ENCODE measurements around the gene PGM5. TPM values are rescaled to one million over a fixed set of nuclear protein-coding genes. Genes with fewer than 3 reads are reported as not detected.
"Not testable (repeated sequence)": the region's sequence is repeated elsewhere in the genome, so short reads cannot be mapped to it uniquely, and the experiment has no call there.

PGM5 gene
- total RNA-seq (2021) (not detected in 2 replicates), Bru-seq, nascent RNA (percentile 1 among the genes with signal in this experiment), BruChase-seq, experiment 1, labeled RNA remaining after a 2-hour chase (percentile 2 among the genes with signal in this experiment), BruChase-seq, experiment 2, labeled RNA remaining after a 6-hour chase (percentile 0 among the genes with signal in this experiment)
- long read RNA-seq, result 0 reads

DNA sequence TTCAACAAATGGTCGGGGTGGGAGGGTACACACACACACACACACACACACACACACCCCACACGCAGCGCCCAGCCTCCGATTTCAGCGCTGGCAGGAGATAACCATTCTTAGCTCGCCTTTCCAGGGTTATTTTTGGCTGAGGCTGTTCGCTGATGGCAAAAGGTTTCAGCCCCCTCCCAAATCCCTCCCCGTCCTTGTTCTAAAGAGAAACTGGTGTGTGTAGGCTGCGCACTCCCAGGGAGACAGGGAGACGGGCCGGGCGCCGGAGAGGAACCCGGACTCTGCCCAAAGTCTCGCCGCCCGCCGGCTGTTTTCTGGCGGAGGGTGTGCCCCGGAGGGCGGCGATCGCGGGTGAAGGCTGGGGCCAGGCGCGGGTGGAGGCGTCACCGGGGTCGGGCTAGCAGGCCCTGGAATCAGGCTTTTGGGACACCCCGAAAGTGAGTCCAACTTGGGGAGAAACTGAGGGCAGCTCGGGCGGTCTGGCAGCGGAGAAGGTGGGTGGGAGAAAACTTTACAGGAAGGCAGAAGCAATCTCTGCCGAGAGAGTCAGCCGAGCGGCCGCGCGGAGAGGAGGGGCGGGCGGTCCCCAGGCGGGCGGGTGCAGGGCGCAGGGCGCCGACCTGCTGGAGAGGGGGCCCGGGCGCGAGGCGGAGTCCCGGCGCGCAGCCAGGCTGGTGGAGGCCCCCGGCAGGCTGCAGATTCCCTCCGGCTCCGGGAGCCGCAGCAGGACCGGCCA lies at the start of gene PGM5:
PGM5 (plus strand) TSS at position 232 of the 739 bp plus-strand sequence. CDS start 517 bp downstream, outside the sequence.
- CTCF ChIA-PET; BruUV-seq (replicated peaks); POLR2A ChIA-PET (ENCODE audit: low non-redundant PET); H3K4me1 ChIP-seq (ENCODE audit: insufficient read depth, low read length, poor library complexity, severe bottlenecking); H3K27ac ChIP-seq (ENCODE audit: low read depth, low read length, poor library complexity, severe bottlenecking); DNase-seq (ENCODE audit: low spot score); H3K9me3 ChIP-seq (ENCODE audit: low read depth, low read length, poor library complexity, severe bottlenecking); H3K36me3 ChIP-seq (ENCODE audit: insufficient read depth, low read length, poor library complexity, severe bottlenecking); intact Hi-C loops (cut with micrococcal nuclease; ENCODE audit: unreplicated experiment): not testable (repeated sequence)
- Histone ChIP-seq H3K4me3 (ENCODE audit: low read depth, low read length, poor library complexity, severe bottlenecking) (peak within 1 kb of the TSS; percentile 25), H3K27me3 (replicated peaks; ENCODE audit: insufficient read depth, low read depth, low read length, poor library complexity) (peaks cover 34% of the 10 kb centered on the region)

DNA sequence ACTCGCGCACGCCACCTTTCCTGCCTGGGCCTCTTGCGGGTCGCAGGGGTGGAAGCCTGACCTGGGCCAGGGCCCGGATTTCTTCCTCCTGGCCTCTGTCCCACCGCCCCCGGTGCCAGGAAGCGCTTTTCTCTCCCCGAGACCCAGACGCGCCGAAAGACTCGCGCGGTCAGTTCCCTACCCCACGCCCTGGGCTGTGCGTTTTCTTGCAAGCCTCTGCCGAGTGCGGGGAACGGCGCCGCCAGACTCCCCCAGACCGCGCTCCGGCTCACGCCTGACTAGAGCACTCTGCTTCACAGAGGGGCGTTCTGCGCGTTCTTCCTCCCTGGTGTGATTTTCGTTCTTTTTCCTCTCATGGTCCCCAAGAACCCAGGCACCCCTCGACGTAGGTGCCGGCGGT lies 49.3 kb upstream of the PGM5 start:
- BruUV-seq (replicated peaks); DNase-seq (ENCODE audit: low spot score); intact Hi-C loops (cut with micrococcal nuclease; ENCODE audit: unreplicated experiment); POLR2A ChIA-PET (ENCODE audit: low non-redundant PET); H3K4me3 ChIP-seq (ENCODE audit: low read depth, low read length, poor library complexity, severe bottlenecking); H3K4me1 ChIP-seq (ENCODE audit: insufficient read depth, low read length, poor library complexity, severe bottlenecking); H3K27me3 ChIP-seq (replicated peaks; ENCODE audit: insufficient read depth, low read depth, low read length, poor library complexity); CTCF ChIA-PET; H3K36me3 ChIP-seq (ENCODE audit: insufficient read depth, low read length, poor library complexity, severe bottlenecking); H3K27ac ChIP-seq (ENCODE audit: low read depth, low read length, poor library complexity, severe bottlenecking); H3K9me3 ChIP-seq (ENCODE audit: low read depth, low read length, poor library complexity, severe bottlenecking): not testable (repeated sequence)

DNA sequence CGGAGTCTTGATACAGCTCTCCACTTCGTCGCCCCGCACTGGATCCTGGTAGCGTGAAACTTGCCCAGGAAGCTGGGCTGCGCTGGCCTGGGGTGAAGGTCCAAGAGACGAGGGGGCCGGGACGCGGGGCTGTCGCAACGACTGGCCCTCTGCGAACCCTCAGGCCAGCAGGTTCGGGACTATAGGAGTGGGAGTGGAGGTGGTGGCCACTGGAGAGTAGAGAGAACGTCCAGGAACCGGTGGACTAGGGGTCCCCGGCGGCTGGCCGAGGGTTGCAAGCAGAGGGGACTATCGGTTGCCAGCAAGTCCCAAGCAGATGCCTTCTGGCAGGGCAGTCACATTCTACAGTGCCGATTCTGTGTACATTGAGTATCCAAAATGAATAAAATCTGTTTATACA lies 48.8 kb upstream of the PGM5 start:
- H3K9me3 ChIP-seq (ENCODE audit: low read depth, low read length, poor library complexity, severe bottlenecking); H3K4me1 ChIP-seq (ENCODE audit: insufficient read depth, low read length, poor library complexity, severe bottlenecking); BruUV-seq (replicated peaks); H3K36me3 ChIP-seq (ENCODE audit: insufficient read depth, low read length, poor library complexity, severe bottlenecking); intact Hi-C loops (cut with micrococcal nuclease; ENCODE audit: unreplicated experiment); H3K27me3 ChIP-seq (replicated peaks; ENCODE audit: insufficient read depth, low read depth, low read length, poor library complexity); H3K4me3 ChIP-seq (ENCODE audit: low read depth, low read length, poor library complexity, severe bottlenecking); CTCF ChIA-PET; DNase-seq (ENCODE audit: low spot score); H3K27ac ChIP-seq (ENCODE audit: low read depth, low read length, poor library complexity, severe bottlenecking); POLR2A ChIA-PET (ENCODE audit: low non-redundant PET): not testable (repeated sequence)

DNA sequence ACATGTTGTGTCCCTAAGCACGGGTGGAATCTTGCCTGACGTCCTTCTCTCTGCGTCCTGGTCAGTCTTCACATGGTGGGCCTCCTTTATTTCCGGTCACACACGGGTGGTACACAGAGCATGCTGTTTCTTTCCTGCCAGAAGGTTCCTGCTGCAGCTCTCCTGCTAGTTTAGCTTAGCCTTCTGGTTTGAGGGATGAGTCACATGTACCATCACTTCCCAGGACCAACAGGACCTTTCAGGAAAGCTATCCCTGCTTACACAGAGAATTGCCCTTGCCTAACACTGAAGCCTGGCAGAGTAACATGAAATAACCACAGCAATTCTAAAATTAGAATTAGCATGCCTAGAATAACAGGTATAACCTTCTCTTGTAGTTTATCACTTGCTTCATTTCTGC lies 45.2 kb upstream of the PGM5 start:
- BruUV-seq (replicated peaks); intact Hi-C loops (cut with micrococcal nuclease; ENCODE audit: unreplicated experiment); H3K4me3 ChIP-seq (ENCODE audit: low read depth, low read length, poor library complexity, severe bottlenecking); H3K27me3 ChIP-seq (replicated peaks; ENCODE audit: insufficient read depth, low read depth, low read length, poor library complexity); DNase-seq (ENCODE audit: low spot score); H3K4me1 ChIP-seq (ENCODE audit: insufficient read depth, low read length, poor library complexity, severe bottlenecking); H3K27ac ChIP-seq (ENCODE audit: low read depth, low read length, poor library complexity, severe bottlenecking); H3K9me3 ChIP-seq (ENCODE audit: low read depth, low read length, poor library complexity, severe bottlenecking); H3K36me3 ChIP-seq (ENCODE audit: insufficient read depth, low read length, poor library complexity, severe bottlenecking); CTCF ChIA-PET; POLR2A ChIA-PET (ENCODE audit: low non-redundant PET): not testable (repeated sequence)

DNA sequence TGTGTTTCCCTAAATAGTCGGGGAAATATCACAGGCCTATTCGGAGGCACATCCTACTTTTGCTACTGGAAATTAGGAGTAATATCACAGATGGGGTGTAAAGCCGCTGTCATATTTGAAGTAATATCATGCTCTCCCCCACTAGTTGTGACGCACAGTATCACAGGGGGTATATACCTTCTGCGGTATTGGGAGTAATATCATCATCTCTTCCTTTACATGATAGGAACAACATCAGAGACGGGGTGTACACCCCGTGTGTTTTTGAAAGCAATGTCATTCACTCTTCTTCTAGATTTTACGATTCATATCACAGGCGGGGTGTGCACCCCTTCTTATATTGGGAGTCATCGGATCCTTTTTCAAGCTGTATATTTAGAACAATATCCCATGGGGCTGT lies 38.2 kb upstream of the PGM5 start:
- CTCF ChIA-PET; H3K4me1 ChIP-seq (ENCODE audit: insufficient read depth, low read length, poor library complexity, severe bottlenecking); H3K27me3 ChIP-seq (replicated peaks; ENCODE audit: insufficient read depth, low read depth, low read length, poor library complexity); DNase-seq (ENCODE audit: low spot score); H3K4me3 ChIP-seq (ENCODE audit: low read depth, low read length, poor library complexity, severe bottlenecking); H3K9me3 ChIP-seq (ENCODE audit: low read depth, low read length, poor library complexity, severe bottlenecking); H3K36me3 ChIP-seq (ENCODE audit: insufficient read depth, low read length, poor library complexity, severe bottlenecking); POLR2A ChIA-PET (ENCODE audit: low non-redundant PET); intact Hi-C loops (cut with micrococcal nuclease; ENCODE audit: unreplicated experiment); H3K27ac ChIP-seq (ENCODE audit: low read depth, low read length, poor library complexity, severe bottlenecking); BruUV-seq (replicated peaks): not testable (repeated sequence)

DNA sequence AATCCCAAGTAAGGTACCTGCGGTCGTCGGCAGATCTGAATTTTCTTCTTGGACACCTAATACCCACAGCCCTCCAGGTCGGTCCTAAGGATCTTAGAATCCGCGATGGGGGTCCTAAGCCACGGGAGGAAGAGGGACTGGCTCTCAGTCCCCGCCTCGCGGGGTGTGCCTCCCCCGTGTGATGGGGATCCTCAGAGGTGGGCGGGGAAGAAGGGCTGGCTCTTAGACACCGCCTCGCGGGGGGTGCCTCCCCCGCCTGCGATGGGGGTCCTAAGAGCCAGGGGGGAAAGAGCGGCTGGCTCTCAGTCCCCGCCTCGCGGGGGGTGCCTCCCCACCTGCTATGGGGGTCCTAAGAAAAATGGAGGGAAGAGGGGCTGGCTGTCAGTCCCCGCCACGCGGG lies 32.7 kb upstream of the PGM5 start:
- BruUV-seq (replicated peaks); POLR2A ChIA-PET (ENCODE audit: low non-redundant PET); H3K9me3 ChIP-seq (ENCODE audit: low read depth, low read length, poor library complexity, severe bottlenecking): not testable (repeated sequence)

DNA sequence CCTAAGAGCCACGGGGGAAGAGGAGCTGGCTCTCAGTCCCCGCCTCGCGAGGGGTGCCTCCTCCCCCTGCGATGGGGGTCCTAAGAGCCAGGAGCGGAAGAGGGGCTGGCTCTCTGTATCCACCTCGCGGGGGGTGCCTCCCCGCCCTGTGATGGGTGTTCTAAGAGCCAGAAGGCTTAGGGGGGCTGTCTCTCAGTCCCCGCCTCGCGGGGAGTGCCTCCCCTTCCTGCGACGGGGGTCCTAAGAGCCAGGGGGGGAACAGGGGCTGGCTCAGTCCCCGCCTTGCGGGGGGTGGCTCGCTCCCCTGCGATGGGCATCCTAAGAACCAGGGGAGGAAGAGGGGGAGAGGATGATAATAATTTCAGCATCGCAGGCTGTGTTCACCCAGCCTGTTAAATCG lies 31.9 kb upstream of the PGM5 start:
- H3K36me3 ChIP-seq (ENCODE audit: insufficient read depth, low read length, poor library complexity, severe bottlenecking); DNase-seq (ENCODE audit: low spot score); H3K4me3 ChIP-seq (ENCODE audit: low read depth, low read length, poor library complexity, severe bottlenecking); CTCF ChIA-PET; H3K4me1 ChIP-seq (ENCODE audit: insufficient read depth, low read length, poor library complexity, severe bottlenecking); H3K27ac ChIP-seq (ENCODE audit: low read depth, low read length, poor library complexity, severe bottlenecking); intact Hi-C loops (cut with micrococcal nuclease; ENCODE audit: unreplicated experiment); H3K27me3 ChIP-seq (replicated peaks; ENCODE audit: insufficient read depth, low read depth, low read length, poor library complexity); POLR2A ChIA-PET (ENCODE audit: low non-redundant PET); H3K9me3 ChIP-seq (ENCODE audit: low read depth, low read length, poor library complexity, severe bottlenecking); BruUV-seq (replicated peaks): not testable (repeated sequence)

More for the DNA sequence above, 32.7 kb upstream of the PGM5 start:
- H3K36me3 ChIP-seq (ENCODE audit: insufficient read depth, low read length, poor library complexity, severe bottlenecking); H3K4me1 ChIP-seq (ENCODE audit: insufficient read depth, low read length, poor library complexity, severe bottlenecking); H3K27ac ChIP-seq (ENCODE audit: low read depth, low read length, poor library complexity, severe bottlenecking); CTCF ChIA-PET; H3K4me3 ChIP-seq (ENCODE audit: low read depth, low read length, poor library complexity, severe bottlenecking); H3K27me3 ChIP-seq (replicated peaks; ENCODE audit: insufficient read depth, low read depth, low read length, poor library complexity); intact Hi-C loops (cut with micrococcal nuclease; ENCODE audit: unreplicated experiment); DNase-seq (ENCODE audit: low spot score): not testable (repeated sequence)

DNA sequence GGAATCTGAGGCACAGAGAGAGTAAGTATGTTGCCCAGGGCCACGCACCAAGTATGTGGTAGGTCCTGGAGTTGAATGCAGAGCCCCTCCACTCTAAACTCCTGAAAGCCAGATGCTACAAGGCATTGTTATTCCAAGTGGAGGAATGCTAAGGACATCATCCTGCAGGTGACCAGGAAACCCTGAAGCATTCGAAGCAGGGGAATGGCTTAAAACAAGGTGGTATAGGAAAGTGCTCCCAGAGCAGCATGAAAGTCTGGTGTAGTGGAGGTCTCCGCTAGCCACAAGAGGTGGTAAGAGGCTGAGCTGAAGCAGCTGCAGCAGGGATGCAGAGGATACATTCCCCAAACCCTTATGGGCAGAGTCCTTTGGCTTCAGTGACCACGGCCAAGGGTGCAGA lies 27.3 kb upstream of the PGM5 start:
- H3K36me3 ChIP-seq (ENCODE audit: insufficient read depth, low read length, poor library complexity, severe bottlenecking); H3K4me1 ChIP-seq (ENCODE audit: insufficient read depth, low read length, poor library complexity, severe bottlenecking); H3K27ac ChIP-seq (ENCODE audit: low read depth, low read length, poor library complexity, severe bottlenecking); H3K4me3 ChIP-seq (ENCODE audit: low read depth, low read length, poor library complexity, severe bottlenecking); intact Hi-C loops (cut with micrococcal nuclease; ENCODE audit: unreplicated experiment); DNase-seq (ENCODE audit: low spot score); CTCF ChIA-PET; H3K27me3 ChIP-seq (replicated peaks; ENCODE audit: insufficient read depth, low read depth, low read length, poor library complexity); POLR2A ChIA-PET (ENCODE audit: low non-redundant PET); BruUV-seq (replicated peaks); H3K9me3 ChIP-seq (ENCODE audit: low read depth, low read length, poor library complexity, severe bottlenecking): not testable (repeated sequence)

Data from A673 (cell line).